Endodermal cell (in vitro differentiated cells): ENCODE data around the gene GALNT16. TPM values are rescaled to one million over a fixed set of nuclear protein-coding genes. Genes with fewer than 3 reads are reported as not detected.

Source experiments
- DNase-seq: peaks from one replicate; pipeline ENCODE4 v3.0.0-alpha.2; 2017
- H3K27ac ChIP-seq: 2 replicates; pipeline ENCODE4 v1.5.1; 2013; ENCODE audit warnings: mild to moderate bottlenecking, low read depth, low read length, moderate library complexity
- H3K27me3 ChIP-seq: 2 replicates; pipeline ENCODE4 v1.6.1; 2013; ENCODE audit warnings: mild to moderate bottlenecking, low read length, moderate library complexity; ENCODE audit not compliant: insufficient read depth, control insufficient read depth, poor library complexity, severe bottlenecking
- H3K36me3 ChIP-seq: 2 replicates; pipeline ENCODE4 v1.7.0; 2013; ENCODE audit warnings: mild to moderate bottlenecking, low read length, moderate library complexity; ENCODE audit not compliant: control insufficient read depth, insufficient read depth
- H3K4me1 ChIP-seq: one replicate; pipeline ENCODE4 v1.7.0; 2013; ENCODE audit warnings: low read length; ENCODE audit not compliant: control insufficient read depth, insufficient read depth
- H3K4me3 ChIP-seq: 2 replicates; pipeline ENCODE4 v1.5.1; 2013; ENCODE audit warnings: mild to moderate bottlenecking, low read length, moderate library complexity
- H3K9ac ChIP-seq: 2 replicates; pipeline ENCODE4 v1.6.1; 2013; ENCODE audit warnings: mild to moderate bottlenecking, low read length, moderate library complexity; ENCODE audit not compliant: poor library complexity, severe bottlenecking; ENCODE audit errors: extremely low read depth
- H3K9me3 ChIP-seq: 2 replicates; pipeline ENCODE4 v1.6.1; 2013; ENCODE audit warnings: mild to moderate bottlenecking, low read length, moderate library complexity; ENCODE audit not compliant: control insufficient read depth
- H3K27ac Mint-ChIP-seq: 2 replicates; pipeline ENCODE4 v1.8.0; 2020; ENCODE audit warnings: mixed read lengths
- H3K27me3 Mint-ChIP-seq: 2 replicates; pipeline ENCODE4 v1.8.0; 2021; ENCODE audit warnings: mild to moderate bottlenecking, mixed read lengths; ENCODE audit not compliant: insufficient read depth
- H3K36me3 Mint-ChIP-seq: 2 replicates; pipeline ENCODE4 v1.8.0; 2020; ENCODE audit warnings: low read depth, mixed read lengths
- H3K4me1 Mint-ChIP-seq: 2 replicates; pipeline ENCODE4 v1.8.0; 2020; ENCODE audit warnings: mixed read lengths
- H3K4me3 Mint-ChIP-seq: 2 replicates; pipeline ENCODE4 v1.8.0; 2020; ENCODE audit warnings: mild to moderate bottlenecking, moderate library complexity, mixed read lengths
- H3K9me3 Mint-ChIP-seq: 2 replicates; pipeline ENCODE4 v1.8.0; 2020; ENCODE audit warnings: mild to moderate bottlenecking, mixed read lengths
- CTCF ChIP-seq: fragments of 200-600 bp; sonication (generic); conservative IDR thresholded peaks from 2 replicates; pipeline ENCODE4 v1.5.0; 2021; ENCODE audit warnings: antibody characterized with exemption, mild to moderate bottlenecking
- WGBS, 2 experiments: methylation state at CpG; one replicate each; pipeline versions ENCODE4 v1.1.5 to v1.1.7; 2013; ENCODE audit warnings: missing lambda C conversion rate in 2 of 2, mixed read lengths in 1 of 2; ENCODE audit not compliant: insufficient coverage in 1 of 2, insufficient read length in 1 of 2; 5-methylcytosine and 5-hydroxymethylcytosine counted together
- total RNA-seq, 2 donors: library from RNA; stranded (reverse); fragmentation: NEBNext Ultra II Directional in 1 of 2; extraction: Animal tissue kit (Norgen Biotek cat#: 25700) in 1 of 2; gene quantifications; 2 replicates in 1 of 2; 3 replicates in 1 of 2; pipeline ENCODE4 v1.2.1, GENCODE V29; 2021

Gene GALNT16
- total RNA-seq, 2 donors from 2014 or later: 2.2 to 8.0 TPM

- peaks cover 5% of the 10 kb centered on the region for H3K4me1 Mint-ChIP-seq
- WGBS, 2 experiments: 55 to 60% methylated on average over 2 to 8 of the region's 9 CpGs
- H3K27me3 ChIP-seq: no peaks in the 10 kb centered on the region
- no peak overlapping the region for H3K4me3 ChIP-seq
- TF ChIP-seq CTCF: peak; percentile 85
- peak; percentile 87 for DNase-seq
- no peaks in the 10 kb centered on the region for H3K36me3 ChIP-seq
- H3K4me1 ChIP-seq: no peaks in the 10 kb centered on the region
- no peak overlapping the region for H3K9ac ChIP-seq
- no peaks in the 10 kb centered on the region for H3K9me3 ChIP-seq
- H3K4me3 Mint-ChIP-seq: no peak overlapping the region
- H3K36me3 Mint-ChIP-seq: no peaks in the 10 kb centered on the region
- H3K9me3 Mint-ChIP-seq: no peaks in the 10 kb centered on the region
- no peak overlapping the region for H3K27ac Mint-ChIP-seq
- H3K27me3 Mint-ChIP-seq: no peaks in the 10 kb centered on the region
- no peak overlapping the region for H3K27ac ChIP-seq
Measured at GRCh38 chr14:69363055-69363454, 103.1 kb downstream of the GALNT16 start.

GRCh38 chr14:69363964-69364363 lies 104.0 kb downstream of the GALNT16 start:
- no peak overlapping the region for H3K9ac ChIP-seq

GRCh38 chr14:69364378-69364777 lies 104.4 kb downstream of the GALNT16 start:
- no peak overlapping the region for H3K27ac Mint-ChIP-seq
- Histone ChIP-seq H3K4me1 (no peaks in the 10 kb centered on the region), H3K4me3 (no peak overlapping the region), H3K9me3 (no peaks in the 10 kb centered on the region), H3K9ac (no peak overlapping the region), H3K27me3 (no peaks in the 10 kb centered on the region), H3K36me3 (no peaks in the 10 kb centered on the region), H3K27ac (no peak overlapping the region)
- WGBS, 2 experiments: 86 to 88% methylated on average over 2 of the region's 2 CpGs
- TF ChIP-seq CTCF: no peak
- H3K9me3 Mint-ChIP-seq: no peaks in the 10 kb centered on the region
- H3K4me1 Mint-ChIP-seq: no peaks in the 10 kb centered on the region
- no peaks in the 10 kb centered on the region for H3K27me3 Mint-ChIP-seq
- H3K4me3 Mint-ChIP-seq: no peak overlapping the region
- DNase-seq: no peak
- no peaks in the 10 kb centered on the region for H3K36me3 Mint-ChIP-seq

More at GRCh38 chr14:69363964-69364363, 104.0 kb downstream of the GALNT16 start:
- Histone ChIP-seq H3K36me3 (no peaks in the 10 kb centered on the region), H3K4me3 (no peak overlapping the region), H3K27ac (no peak overlapping the region), H3K27me3 (no peaks in the 10 kb centered on the region), H3K4me1 (no peaks in the 10 kb centered on the region), H3K9me3 (no peaks in the 10 kb centered on the region)
- no peak for TF ChIP-seq CTCF
- no peaks in the 10 kb centered on the region for H3K9me3 Mint-ChIP-seq
- no peaks in the 10 kb centered on the region for H3K36me3 Mint-ChIP-seq
- H3K27ac Mint-ChIP-seq: no peak overlapping the region
- no peak overlapping the region for H3K4me3 Mint-ChIP-seq
- peaks cover 2% of the 10 kb centered on the region for H3K4me1 Mint-ChIP-seq
- H3K27me3 Mint-ChIP-seq: no peaks in the 10 kb centered on the region
- 82 to 90% methylated on average over 2 to 4 of the region's 4 CpGs for WGBS, 2 experiments
- DNase-seq: no peak
